C4-2B (cell line): Measurements from ENCODE around the gene KIF22.

Experiments used
- H3K27ac ChIP-seq: fragments of 450-650 bp; 2 replicates; pipeline ENCODE4 v1.5.1; 2017
- CTCF ChIP-seq: fragments of 450-650 bp; conservative IDR thresholded peaks from 2 replicates; pipeline ENCODE4 v1.5.1; 2017; ENCODE audit warnings: mild to moderate bottlenecking
- ZFX ChIP-seq: fragments of 450-650 bp; IDR thresholded peaks from 2 replicates; pipeline ENCODE4 v1.6.1; 2017

KIF22 gene

GRCh38 chr16:29819506-29819905 lies 29.0 kb downstream of the KIF22 start:
- TF ChIP-seq ZFX = no peak
- no peak for TF ChIP-seq CTCF
- H3K27ac ChIP-seq = no peak overlapping the region

GRCh38 chr16:29820271-29820701 lies 29.7 kb downstream of the KIF22 start, which contains the start of gene MVP:
TSS of gene MVP (plus strand) at chr16:29820462. CDS start at chr16:29830550, 10,088 bp downstream.
- no peak for TF ChIP-seq CTCF
- no peak for TF ChIP-seq ZFX

GRCh38 chr16:29820730-29821642 lies 30.4 kb downstream of the KIF22 start:
- no peak overlapping the region for H3K27ac ChIP-seq
- no peak for TF ChIP-seq CTCF
- no peak for TF ChIP-seq ZFX

More at GRCh38 chr16:29820271-29820701, 29.7 kb downstream of the KIF22 start, which contains the start of gene MVP:
- H3K27ac ChIP-seq = no peak within 1 kb of the TSS

- TF ChIP-seq ZFX (no peak), CTCF (no peak)
- no peak overlapping the region for H3K27ac ChIP-seq
These were observed 31.1 kb downstream of the KIF22 start for GRCh38 chr16:29821643-29822115.

- no peak overlapping the region for H3K27ac ChIP-seq
- TF ChIP-seq CTCF = no peak
- no peak for TF ChIP-seq ZFX
These were observed 34.1 kb downstream of the KIF22 start for GRCh38 chr16:29824589-29825144.

DNA sequence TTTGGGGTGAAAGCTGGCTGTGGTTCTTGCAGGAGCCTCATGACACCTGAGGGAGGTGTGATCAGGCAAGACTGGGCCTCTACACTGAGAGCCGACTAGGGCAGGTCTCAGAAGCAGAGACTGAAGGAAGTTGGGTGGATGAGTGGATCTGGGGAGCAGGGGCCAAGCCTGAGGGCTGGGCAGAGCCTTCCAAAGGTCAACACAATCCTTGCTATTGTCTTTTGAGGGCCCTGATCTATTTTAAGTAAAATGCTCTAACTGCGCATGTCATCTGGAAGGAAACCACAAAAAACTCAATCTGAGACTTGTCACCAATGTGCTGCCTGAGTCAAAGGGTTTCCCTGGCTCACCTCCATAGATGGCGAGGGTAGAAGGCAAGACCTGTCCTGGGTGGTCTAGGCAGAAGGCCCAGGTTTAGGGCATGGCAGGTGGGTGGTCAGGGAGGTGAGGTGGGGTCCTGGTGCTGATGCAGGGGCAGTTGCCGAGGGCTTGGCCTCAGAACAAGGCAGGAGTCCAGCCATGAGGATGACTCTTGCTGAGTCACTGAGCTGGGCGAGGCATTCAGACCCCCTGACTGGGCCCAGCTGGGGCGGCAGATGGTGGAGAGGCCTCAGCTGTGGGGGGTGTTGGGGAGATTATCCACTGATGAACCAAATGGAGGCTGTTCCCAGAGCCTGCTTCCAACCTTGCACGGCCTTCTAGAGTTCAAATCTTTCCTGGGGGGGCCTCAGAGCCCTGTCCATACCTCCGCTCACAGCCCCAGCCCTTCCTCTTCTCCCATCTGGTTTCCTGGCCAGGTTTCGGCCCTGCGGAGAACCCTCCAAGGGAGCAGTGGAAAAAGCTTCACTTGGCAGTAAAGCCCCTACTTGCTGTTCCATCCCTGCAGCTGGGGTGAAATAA lies 34.8 kb downstream of the KIF22 start:
- H3K27ac ChIP-seq = no peak overlapping the region
- TF ChIP-seq CTCF (no peak), ZFX (no peak)
